Hepatocyte (in vitro differentiated cells): ENCODE data around the gene GAS6. TPM values are rescaled to one million over a fixed set of nuclear protein-coding genes. Genes with fewer than 3 reads are reported as not detected.

Experiments
- DNase-seq: peaks from one replicate; pipeline ENCODE4 v3.0.0-alpha.2; 2016; ENCODE audit warnings: low spot score
- H2AFZ ChIP-seq: fragments of 200-600 bp; sonication (generic); 2 replicates; pipeline ENCODE4 v1.6.0; 2016; ENCODE audit warnings: antibody characterized with exemption, mild to moderate bottlenecking
- H3K27ac ChIP-seq: fragments of 200-600 bp; sonication (generic); 2 replicates; pipeline ENCODE4 v1.5.1; 2016; ENCODE audit warnings: mild to moderate bottlenecking
- H3K27me3 ChIP-seq: fragments of 200-600 bp; sonication (generic); 2 replicates; pipeline ENCODE4 v1.6.1; 2016
- H3K36me3 ChIP-seq: fragments of 200-600 bp; sonication (generic); replicated peaks from 2 replicates; pipeline ENCODE4 v1.5.1; 2016; ENCODE audit warnings: low read depth; ENCODE audit not compliant: insufficient read depth
- H3K4me1 ChIP-seq: fragments of 200-600 bp; sonication (generic); 2 replicates; pipeline ENCODE4 v1.5.1; 2016; ENCODE audit warnings: mild to moderate bottlenecking, moderate library complexity; ENCODE audit not compliant: insufficient read depth
- H3K4me2 ChIP-seq: fragments of 200-600 bp; sonication (generic); 2 replicates; pipeline ENCODE4 v1.6.0; 2016
- H3K4me3 ChIP-seq: fragments of 200-600 bp; sonication (generic); 2 replicates; pipeline ENCODE4 v1.5.1; 2016; ENCODE audit warnings: mild to moderate bottlenecking
- H3K79me2 ChIP-seq: fragments of 200-600 bp; sonication (generic); 2 replicates; pipeline ENCODE4 v1.6.0; 2017; ENCODE audit warnings: mild to moderate bottlenecking
- H3K9me2 ChIP-seq: fragments of 200-600 bp; sonication (generic); replicated peaks from 2 replicates; pipeline ENCODE4 v1.6.0; 2017; ENCODE audit warnings: mild to moderate bottlenecking; ENCODE audit not compliant: insufficient read depth
- H3K9me3 ChIP-seq: fragments of 200-600 bp; sonication (generic); 2 replicates; pipeline ENCODE4 v1.5.1; 2016; ENCODE audit warnings: low read depth, mild to moderate bottlenecking
- H4K20me1 ChIP-seq: fragments of 200-600 bp; sonication (generic); 2 replicates; pipeline ENCODE4 v1.6.0; 2016; ENCODE audit warnings: mild to moderate bottlenecking; ENCODE audit not compliant: insufficient read depth, poor library complexity, severe bottlenecking
- CTCF ChIP-seq: fragments of 200-600 bp; sonication (generic); IDR thresholded peaks from 2 replicates; pipeline ENCODE4 v1.5.1; 2016; ENCODE audit warnings: antibody characterized with exemption, mild to moderate bottlenecking; ENCODE audit not compliant: poor library complexity
- EZH2 ChIP-seq: fragments of 200-600 bp; sonication (generic); IDR thresholded peaks from 2 replicates; pipeline ENCODE4 v1.6.1; 2016; ENCODE audit warnings: antibody characterized with exemption, mild to moderate bottlenecking, borderline replicate concordance
- EZH2phosphoT487 ChIP-seq: fragments of 200-600 bp; sonication (generic); IDR thresholded peaks from one replicate; pipeline ENCODE4 v1.6.1; 2018; ENCODE audit warnings: antibody characterized with exemption, mild to moderate bottlenecking, low read depth, moderate library complexity; ENCODE audit not compliant: unreplicated experiment, severe bottlenecking
- WGBS: methylation state at CpG from one replicate; pipeline ENCODE4 v1.1.6; 2016; ENCODE audit warnings: low lambda C conversion rate; ENCODE audit errors: missing lambda C conversion rate; 5-methylcytosine and 5-hydroxymethylcytosine counted together
- polyA plus RNA-seq: library from polyadenylated mRNA; unstranded; fragments of >200 nt; fragmentation: Nextera tagmentation; extraction: Ambion mirVana; gene quantifications from 2 replicates; pipeline ENCODE4 v1.2.1, GENCODE V29; 2016
- total RNA-seq: library from RNA; depleted of rRNA; stranded (reverse); fragments of >200 nt; gene quantifications from 2 replicates; pipeline ENCODE4 v1.2.3, GENCODE V29; 2014

Gene GAS6
- total and polyA plus RNA-seq, 2 experiments from 2014 or later = 70.0 to 146 TPM

GRCh38 chr13:113774177-113775107, 89.4 kb downstream of the GAS6 start:
- H4K20me1 ChIP-seq = no peaks in the 10 kb centered on the region
- H3K27me3 ChIP-seq = peaks cover 4% of the 10 kb centered on the region
- H3K4me1 ChIP-seq = no peaks in the 10 kb centered on the region
- H3K79me2 ChIP-seq = no peaks in the 10 kb centered on the region
- H2AFZ ChIP-seq = no peak overlapping the region
- H3K9me3 ChIP-seq = no peaks in the 10 kb centered on the region
- TF ChIP-seq EZH2phosphoT487 (no peak), EZH2 (no peak), CTCF (no peak)
- DNase-seq = no peak
- H3K36me3 ChIP-seq = no peaks in the 10 kb centered on the region
- 83% methylated on average over 9 of the region's 9 CpGs for WGBS
- H3K27ac ChIP-seq = no peak overlapping the region
- H3K4me3 ChIP-seq = no peak overlapping the region
- no peak overlapping the region for H3K4me2 ChIP-seq
- H3K9me2 ChIP-seq = no peaks in the 10 kb centered on the region

- no peak for DNase-seq
- WGBS = 62% methylated on average over 4 of the region's 4 CpGs
- TF ChIP-seq EZH2phosphoT487 (no peak), EZH2 (no peak), CTCF (no peak)
- no peak overlapping the region for H3K4me2 ChIP-seq
- H3K9me3 ChIP-seq = no peaks in the 10 kb centered on the region
- H3K4me3 ChIP-seq = no peak overlapping the region
- H3K9me2 ChIP-seq = no peaks in the 10 kb centered on the region
- no peak overlapping the region for H2AFZ ChIP-seq
- H4K20me1 ChIP-seq = no peaks in the 10 kb centered on the region
- H3K36me3 ChIP-seq = no peaks in the 10 kb centered on the region
- H3K27me3 ChIP-seq = no peaks in the 10 kb centered on the region
- no peak overlapping the region for H3K27ac ChIP-seq
- no peaks in the 10 kb centered on the region for H3K4me1 ChIP-seq
- no peaks in the 10 kb centered on the region for H3K79me2 ChIP-seq
Measured at GRCh38 chr13:113771709-113772331, 92.1 kb downstream of the GAS6 start.

GRCh38 chr13:113770937-113771336, 92.9 kb downstream of the GAS6 start:
- no peak for TF ChIP-seq CTCF
- TF ChIP-seq EZH2 = no peak
- TF ChIP-seq EZH2phosphoT487 = no peak
- Histone ChIP-seq H3K9me2 (no peaks in the 10 kb centered on the region), H3K27ac (no peak overlapping the region), H3K36me3 (no peaks in the 10 kb centered on the region), H3K4me1 (no peaks in the 10 kb centered on the region), H3K79me2 (no peaks in the 10 kb centered on the region), H4K20me1 (no peaks in the 10 kb centered on the region), H3K4me2 (no peak overlapping the region), H3K9me3 (no peaks in the 10 kb centered on the region), H2AFZ (no peak overlapping the region), H3K4me3 (no peak overlapping the region), H3K27me3 (no peaks in the 10 kb centered on the region)
- 94% methylated on average over 5 of the region's 5 CpGs for WGBS
- no peak for DNase-seq

Other genes starting within 250 kb of the GAS6 start
- gene ATP4B, start 205.9 kb downstream of the GAS6 start, total RNA-seq = 15.9 and 16.2 TPM in 2 replicates
- 7.0 and 30.8 TPM in 2 replicates for gene ATP4B, start 205.9 kb downstream of the GAS6 start, polyA plus RNA-seq
- gene GRK1, start 196.9 kb downstream of the GAS6 start, total RNA-seq = 0.16 and 0.17 TPM in 2 replicates
- 0.07 TPM in 1 of 2 replicates, not detected in the other for gene GRK1, start 196.9 kb downstream of the GAS6 start, polyA plus RNA-seq
- 0.10 and 1.5 TPM in 2 replicates for gene TMEM255B, start 104.8 kb downstream of the GAS6 start, total RNA-seq
- 4.0 and 6.3 TPM in 2 replicates for gene TMEM255B, start 104.8 kb downstream of the GAS6 start, polyA plus RNA-seq
- 0.20 TPM in 1 of 2 replicates, not detected in the other for gene C13orf46, start 110.0 kb upstream of the GAS6 start, total RNA-seq
- 0.23 and 0.92 TPM in 2 replicates for gene C13orf46, start 110.0 kb upstream of the GAS6 start, polyA plus RNA-seq